Measurements from ENCODE around the gene MBD3.

The MBD3 gene

GRCh38 chr19:1563251-1563650, 29.4 kb downstream of the MBD3 start:
- POLR2A ChIA-PET, result interaction anchor here (1.5 kb wide), 1 partner anchor 27 kb away, joined by 3 read pairs; no protein-coding TSS in a partner anchor
- no peaks in the 10 kb centered on the region for H3K4me1 ChIP-seq (ENCODE audit: control insufficient read depth, insufficient read depth, low read length)
- no peaks in the 10 kb centered on the region for H3K9me3 ChIP-seq (ENCODE audit: control insufficient read depth, insufficient read depth, low read depth, low read length)
- no peak overlapping the region for H3K27ac ChIP-seq (ENCODE audit: extremely low read depth, low read depth, low read length)
- no peak overlapping the region for H3K4me3 ChIP-seq (ENCODE audit: low read depth, low read length)
- CTCF ChIA-PET, result interaction anchor here (0.7 kb wide), 1 partner anchor 16 kb away, joined by 4 read pairs; no protein-coding TSS in a partner anchor
- TF ChIP-seq ZNF558 (tag by site-specific recombination; IDR thresholded peaks at IDR 0.05), result no peak
- peak; percentile 99 for TF ChIP-seq ZNF157 (tag by site-specific recombination; IDR thresholded peaks at IDR 0.05)
- TF ChIP-seq ZNF623 (tag by site-specific recombination; IDR thresholded peaks at IDR 0.05), result no peak
- no peak for TF ChIP-seq CTCF (tag by site-specific recombination; IDR thresholded peaks at IDR 0.05)
- peak; percentile 17; the same call in 1 of the 2 replicates for TF ChIP-seq GLIS1 (tag by site-specific recombination; IDR thresholded peaks at IDR 0.05)
- no peak for TF ChIP-seq YY2 (tag by site-specific recombination; IDR thresholded peaks at IDR 0.05)
- TF ChIP-seq ZNF24 (tag by site-specific recombination; IDR thresholded peaks at IDR 0.05), result peak; percentile 73; the same call in 1 of the 2 replicates
- H3K36me3 ChIP-seq (ENCODE audit: control insufficient read depth in 2 of 2, insufficient read depth in 1 of 2, low read length in 2 of 2), result peaks cover 4 to 16% of the 10 kb centered on the region in 2 experiments; a peak in 2 of 3 replicates

- Histone ChIP-seq H3K4me1 (ENCODE audit: control insufficient read depth, insufficient read depth, low read length) (no peaks in the 10 kb centered on the region), H3K4me3 (ENCODE audit: low read depth, low read length) (no peak overlapping the region), H3K36me3 (ENCODE audit: control insufficient read depth in 2 of 2, insufficient read depth in 1 of 2, low read length in 2 of 2) (peaks cover 4 to 19% of the 10 kb centered on the region in 2 experiments; a peak in 2 of 3 replicates), H3K27ac (ENCODE audit: extremely low read depth, low read depth, low read length) (no peak overlapping the region), H3K9me3 (ENCODE audit: control insufficient read depth, insufficient read depth, low read depth, low read length) (no peaks in the 10 kb centered on the region)
- ChIA-PET CTCF (interaction anchor here (0.5 to 1.0 kb wide), 2 partner anchors 15 to 265 kb away, joined by 3 read pairs; no protein-coding TSS in a partner anchor), POLR2A (no interaction called here)
- TF ChIP-seq ZNF600 (tag by site-specific recombination; IDR thresholded peaks at IDR 0.05) (peak; percentile 62), KLF8 (tag by site-specific recombination; IDR thresholded peaks at IDR 0.05) (no peak), ZNF121 (tag by site-specific recombination; IDR thresholded peaks at IDR 0.05) (peak; percentile 93), SCRT2 (tag by site-specific recombination; IDR thresholded peaks at IDR 0.05) (0 out of 2 replicates have a peak, but pooled peaks have one; percentile 34), ZNF404 (tag by site-specific recombination; IDR thresholded peaks at IDR 0.05) (no peak), ZNF558 (tag by site-specific recombination; IDR thresholded peaks at IDR 0.05) (no peak), ZBTB10 (tag by site-specific recombination; IDR thresholded peaks at IDR 0.05) (no peak), OSR2 (tag by site-specific recombination; IDR thresholded peaks at IDR 0.05) (no peak), ZNF837 (tag by site-specific recombination; IDR thresholded peaks at IDR 0.05) (no peak), ZNF362 (tag by site-specific recombination; IDR thresholded peaks at IDR 0.05) (no peak), SCRT1 (tag by site-specific recombination; IDR thresholded peaks at IDR 0.05; ENCODE audit: borderline replicate concordance) (0 out of 2 replicates have a peak, but pooled peaks have one; percentile 16), ZSCAN30 (tag by site-specific recombination; IDR thresholded peaks at IDR 0.05) (no peak)
These were observed 31.3 kb downstream of the MBD3 start for GRCh38 chr19:1561236-1561842.

All from HEK293 (cell line).